ENCODE data around the gene GPC5. TPM values are rescaled to one million over a fixed set of nuclear protein-coding genes. Genes with fewer than 3 reads are reported as not detected.

The GPC5 gene
- total RNA-seq, 1 donor from 2014 or later, result 0.24 TPM

- ATAC-seq (ENCODE audit: low read depth), result no peak
- Mint-ChIP-seq H3K4me1 (no peaks in the 10 kb centered on the region), H3K36me3 (ENCODE audit: low read depth) (no peaks in the 10 kb centered on the region), H3K27ac (no peak overlapping the region), H3K9me3 (peaks cover 8% of the 10 kb centered on the region), H3K27me3 (no peaks in the 10 kb centered on the region), H3K4me3 (no peak overlapping the region)
- CTCF ChIA-PET, result no interaction called here
- TF ChIP-seq, protein P1, sequence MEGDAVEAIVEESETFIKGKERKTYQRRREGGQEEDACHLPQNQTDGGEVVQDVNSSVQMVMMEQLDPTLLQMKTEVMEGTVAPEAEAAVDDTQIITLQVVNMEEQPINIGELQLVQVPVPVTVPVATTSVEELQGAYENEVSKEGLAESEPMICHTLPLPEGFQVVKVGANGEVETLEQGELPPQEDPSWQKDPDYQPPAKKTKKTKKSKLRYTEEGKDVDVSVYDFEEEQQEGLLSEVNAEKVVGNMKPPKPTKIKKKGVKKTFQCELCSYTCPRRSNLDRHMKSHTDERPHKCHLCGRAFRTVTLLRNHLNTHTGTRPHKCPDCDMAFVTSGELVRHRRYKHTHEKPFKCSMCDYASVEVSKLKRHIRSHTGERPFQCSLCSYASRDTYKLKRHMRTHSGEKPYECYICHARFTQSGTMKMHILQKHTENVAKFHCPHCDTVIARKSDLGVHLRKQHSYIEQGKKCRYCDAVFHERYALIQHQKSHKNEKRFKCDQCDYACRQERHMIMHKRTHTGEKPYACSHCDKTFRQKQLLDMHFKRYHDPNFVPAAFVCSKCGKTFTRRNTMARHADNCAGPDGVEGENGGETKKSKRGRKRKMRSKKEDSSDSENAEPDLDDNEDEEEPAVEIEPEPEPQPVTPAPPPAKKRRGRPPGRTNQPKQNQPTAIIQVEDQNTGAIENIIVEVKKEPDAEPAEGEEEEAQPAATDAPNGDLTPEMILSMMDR (IDR thresholded peaks at IDR 0.05), result no peak
- DNase-seq, result no peak
- POLR2A ChIA-PET, result no interaction called here
- intact Hi-C loops (cut with micrococcal nuclease), result no loop called here
These were observed 986.0 kb downstream of the GPC5 start for GRCh38 chr13:92384410-92384809.

- intact Hi-C loops (cut with micrococcal nuclease), result no loop called here
- ChIA-PET CTCF (no interaction called here), POLR2A (no interaction called here)
- Mint-ChIP-seq H3K4me3 (no peak overlapping the region), H3K36me3 (ENCODE audit: low read depth) (no peaks in the 10 kb centered on the region), H3K27me3 (no peaks in the 10 kb centered on the region), H3K27ac (no peak overlapping the region), H3K9me3 (peaks cover 2% of the 10 kb centered on the region), H3K4me1 (no peaks in the 10 kb centered on the region)
- DNase-seq (no peak), ATAC-seq (ENCODE audit: low read depth) (no peak)
- TF ChIP-seq, protein P1 (IDR thresholded peaks at IDR 0.05), result no peak
These were observed 988.8 kb downstream of the GPC5 start for GRCh38 chr13:92387245-92387644.

DNA sequence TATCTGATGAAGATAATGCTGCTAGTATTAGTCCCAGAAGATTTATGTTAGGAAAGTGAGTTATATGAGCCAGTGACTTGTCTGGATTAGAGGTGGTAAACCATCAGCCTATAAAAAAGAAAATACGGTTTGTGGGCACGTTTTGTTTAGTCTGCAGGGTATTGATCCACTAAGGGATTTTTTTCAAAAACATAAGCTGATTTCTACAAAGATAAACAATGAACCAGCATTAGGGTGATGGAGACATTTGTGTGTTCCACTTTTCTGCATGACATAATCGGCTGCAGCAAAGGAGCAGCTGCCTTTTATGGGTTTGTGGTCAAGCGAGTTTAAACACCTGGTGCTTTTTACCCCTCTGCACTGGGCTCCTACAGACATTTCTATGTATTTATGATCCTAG, 991.8 kb downstream of the GPC5 start:
- Mint-ChIP-seq H3K4me3 (no peak overlapping the region), H3K36me3 (ENCODE audit: low read depth) (no peaks in the 10 kb centered on the region), H3K9me3 (peaks cover 2% of the 10 kb centered on the region), H3K27me3 (no peaks in the 10 kb centered on the region), H3K27ac (no peak overlapping the region), H3K4me1 (no peaks in the 10 kb centered on the region)
- ATAC-seq (ENCODE audit: low read depth) (no peak), DNase-seq (no peak)
- TF ChIP-seq, protein P1 (IDR thresholded peaks at IDR 0.05), result no peak
- CTCF ChIA-PET, result no interaction called here
- POLR2A ChIA-PET, result no interaction called here
- intact Hi-C loops (cut with micrococcal nuclease), result no loop called here

DNA sequence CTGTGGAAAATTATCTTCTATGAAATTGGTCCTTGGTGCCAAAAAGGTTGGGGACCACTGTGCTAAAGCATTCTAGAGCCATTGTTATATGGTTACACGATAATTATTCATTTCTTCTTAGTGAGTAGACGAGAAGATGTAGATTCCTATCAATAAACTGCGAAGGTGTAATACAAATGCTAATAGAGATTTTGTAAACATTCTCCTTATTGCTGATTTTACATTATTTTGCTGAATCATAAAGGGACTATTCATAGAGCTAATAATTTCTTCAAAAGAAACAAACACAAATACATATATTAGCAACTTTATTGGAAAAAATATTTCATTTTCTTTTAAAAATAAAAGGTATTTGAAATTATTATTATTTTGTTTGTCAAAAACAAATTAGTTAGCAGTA, 1005.2 kb downstream of the GPC5 start:
- H3K27me3 Mint-ChIP-seq, result no peaks in the 10 kb centered on the region
- H3K9me3 Mint-ChIP-seq, result peaks cover 7% of the 10 kb centered on the region
- H3K36me3 Mint-ChIP-seq (ENCODE audit: low read depth), result no peaks in the 10 kb centered on the region
- H3K27ac Mint-ChIP-seq, result no peak overlapping the region
- H3K4me1 Mint-ChIP-seq, result no peaks in the 10 kb centered on the region
- ATAC-seq (ENCODE audit: low read depth), result no peak
- ChIA-PET CTCF (no interaction called here), POLR2A (no interaction called here)
- no peak overlapping the region for H3K4me3 Mint-ChIP-seq
- intact Hi-C loops (cut with micrococcal nuclease), result no loop called here
- DNase-seq, result no peak
- TF ChIP-seq, protein P1 (IDR thresholded peaks at IDR 0.05), result no peak

- Mint-ChIP-seq H3K4me1 (no peaks in the 10 kb centered on the region), H3K27me3 (no peaks in the 10 kb centered on the region), H3K27ac (no peak overlapping the region), H3K4me3 (no peak overlapping the region), H3K9me3 (peaks cover 8% of the 10 kb centered on the region), H3K36me3 (ENCODE audit: low read depth) (no peaks in the 10 kb centered on the region)
- ChIA-PET POLR2A (no interaction called here), CTCF (no interaction called here)
- no peak for DNase-seq
- TF ChIP-seq, protein P1 (IDR thresholded peaks at IDR 0.05), result no peak
- intact Hi-C loops (cut with micrococcal nuclease), result no loop called here
- no peak for ATAC-seq (ENCODE audit: low read depth)
These were observed 1009.4 kb downstream of the GPC5 start for GRCh38 chr13:92407858-92408257.
